Activated CD8-positive, alpha-beta memory T cell treated with anti-CD3 and anti-CD28 coated beads for 36 hours (primary cell): Measurements from ENCODE around the gene CATSPER1. TPM values are rescaled to one million over a fixed set of nuclear protein-coding genes. Genes with fewer than 3 reads are reported as not detected.

Experiments
- CTCF ChIA-PET: fragments of 350-600 bp; sonication (Branson Sonifier 250); formaldehyde crosslinking; loops from one replicate; lab custom pipeline; 2021; ENCODE audit warnings: antibody characterized with exemption; lab: Charles Lee
- POLR2A ChIA-PET: fragments of 350-600 bp; sonication (Branson Sonifier 250); formaldehyde crosslinking; loops from one replicate; lab custom pipeline; 2021; ENCODE audit warnings: antibody characterized with exemption; lab: Charles Lee
- total RNA-seq, 2 experiments: library from RNA; stranded (reverse); gene quantifications; one replicate each; pipeline ENCODE4 v1.2.3, GENCODE V29; 2021

CATSPER1 gene
- total RNA-seq: not detected

GRCh38 chr11:66026017-66026529 lies at the start of gene CATSPER1:
TSS of gene CATSPER1 (minus strand) at chr11:66026479. CDS start at chr11:66026379, 100 bp downstream.
- POLR2A ChIA-PET: no interaction called here

GRCh38 chr11:66075273-66075672 lies 49.0 kb upstream of the CATSPER1 start:
- POLR2A ChIA-PET: no interaction called here
- CTCF ChIA-PET: interaction anchor here (0.6 to 1.9 kb wide), 3 partner anchors 61 to 150 kb away, joined by 3 to 6 read pairs (median 4); no protein-coding TSS in a partner anchor

More at GRCh38 chr11:66026017-66026529, at the start of gene CATSPER1:
- CTCF ChIA-PET: interaction anchor here (0.6 to 1.2 kb wide), 3 partner anchors 17 to 36 kb away, joined by 3 to 4 read pairs (median 4); no protein-coding TSS in a partner anchor

GRCh38 chr11:66073669-66074068 lies 47.4 kb upstream of the CATSPER1 start:
- CTCF ChIA-PET: interaction anchor here (1.6 to 1.7 kb wide), 2 partner anchors 10 to 152 kb away, joined by 3 read pairs; no protein-coding TSS in a partner anchor
- POLR2A ChIA-PET: interaction anchor here (1.3 kb wide), 1 partner anchor 59 kb away, joined by 3 read pairs; no protein-coding TSS in a partner anchor

- ChIA-PET POLR2A (no interaction called here), CTCF (interaction anchor here (1.8 kb wide), 1 partner anchor 42 kb away, joined by 5 read pairs; no protein-coding TSS in a partner anchor)
These were observed 46.2 kb upstream of the CATSPER1 start for GRCh38 chr11:66072518-66072917.

DNA sequence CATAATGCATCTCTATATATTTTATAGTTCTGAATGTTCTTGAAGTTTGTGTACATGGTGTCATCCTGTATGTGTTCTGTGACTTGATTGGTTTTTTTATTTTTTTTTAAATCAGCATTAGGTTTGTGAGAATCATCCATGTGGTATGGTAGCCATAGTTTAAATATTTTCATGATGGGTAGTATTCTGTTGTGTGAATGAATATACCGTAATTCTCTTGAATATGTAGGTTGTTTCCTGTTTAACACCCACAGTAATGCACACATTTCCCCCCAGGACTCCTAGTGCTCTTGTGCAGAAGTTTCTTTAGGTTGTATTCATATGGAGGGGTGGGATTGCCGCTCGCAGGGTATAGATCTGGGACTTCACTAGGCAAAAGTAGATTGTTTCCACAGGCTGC lies 45.8 kb upstream of the CATSPER1 start:
- ChIA-PET CTCF (interaction anchor here (0.6 to 1.8 kb wide), 3 partner anchors 9 to 140 kb away, joined by 3 to 7 read pairs (median 5); no protein-coding TSS in a partner anchor), POLR2A (interaction anchor here (1.9 kb wide), 1 partner anchor 64 kb away, joined by 6 read pairs; no protein-coding TSS in a partner anchor)

DNA sequence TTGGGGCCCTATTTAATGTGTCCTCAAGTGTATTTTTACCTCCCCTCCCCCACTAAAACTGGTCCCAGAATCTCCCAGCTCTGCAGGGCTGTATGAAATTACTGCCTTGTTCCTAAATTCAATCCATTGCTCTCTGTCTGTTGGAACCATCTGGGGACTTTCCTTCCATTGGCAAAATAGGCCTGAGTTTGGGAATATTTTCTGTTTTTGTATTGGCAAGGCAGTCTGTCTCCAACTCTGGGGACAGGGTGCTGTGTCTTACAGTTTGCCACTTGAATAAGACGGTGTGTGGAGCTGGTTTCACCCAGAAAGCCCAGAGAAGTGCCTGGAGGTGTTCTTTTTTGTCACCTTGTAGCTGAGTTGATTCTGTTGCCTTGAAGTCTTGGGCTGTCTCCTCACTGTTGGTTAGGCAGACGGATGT lies 45.1 kb upstream of the CATSPER1 start:
- ChIA-PET CTCF (interaction anchor here (0.6 to 1.8 kb wide), 5 partner anchors 10 to 141 kb away, joined by 3 to 7 read pairs (median 5); no protein-coding TSS in a partner anchor), POLR2A (interaction anchor here (0.7 to 1.9 kb wide), 4 partner anchors 10 to 64 kb away, joined by 3 to 6 read pairs (median 5); no protein-coding TSS in a partner anchor)

DNA sequence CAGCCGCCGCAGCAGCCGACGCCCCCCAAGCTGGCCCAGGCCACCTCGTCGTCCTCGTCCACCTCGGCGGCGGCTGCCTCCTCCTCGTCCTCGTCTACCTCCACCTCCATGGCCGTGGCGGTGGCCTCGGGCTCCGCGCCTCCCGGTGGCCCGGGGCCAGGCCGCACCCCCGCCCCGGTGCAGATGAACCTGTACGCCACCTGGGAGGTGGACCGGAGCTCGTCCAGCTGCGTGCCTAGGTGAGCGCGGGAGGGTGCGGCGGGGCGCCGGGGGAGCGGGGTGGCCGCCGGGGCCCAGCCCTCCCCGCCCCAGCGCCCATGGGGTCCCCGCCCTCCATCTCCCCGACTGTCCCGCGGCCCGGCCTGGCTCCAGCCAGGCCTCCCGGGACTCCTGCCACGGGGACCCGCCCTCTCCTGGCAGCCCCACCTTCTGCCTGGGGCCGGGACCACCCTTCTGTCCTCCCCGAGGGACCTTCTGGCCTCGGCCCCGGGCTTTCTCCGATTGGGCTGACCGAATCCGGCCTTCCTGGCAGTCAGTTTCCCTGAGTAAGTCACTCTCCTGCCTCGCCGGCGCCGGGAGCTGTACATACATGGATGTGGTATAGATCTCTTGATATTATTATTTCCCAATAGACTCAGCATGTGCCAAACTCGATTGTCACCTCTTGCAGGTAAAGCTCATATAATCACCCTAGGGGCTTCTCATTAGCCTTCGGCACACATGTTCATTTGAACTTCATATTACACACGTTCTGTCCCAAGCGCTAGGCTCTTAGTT lies 44.5 kb upstream of the CATSPER1 start:
- ChIA-PET POLR2A (interaction anchor here (0.7 to 4.3 kb wide), 5 partner anchors 10 to 65 kb away, joined by 3 to 14 read pairs (median 6); partner anchors contain the start of gene SF3B2), CTCF (interaction anchor here (0.6 to 3.4 kb wide), 7 partner anchors 10 to 64 kb away, joined by 3 to 40 read pairs (median 5); partner anchors contain the start of gene SF3B2)

- ChIA-PET CTCF (interaction anchor here (0.6 to 4.2 kb wide), 9 partner anchors 10 to 65 kb away, joined by 3 to 40 read pairs (median 12); partner anchors contain the start of gene SF3B2), POLR2A (interaction anchor here (0.6 to 4.3 kb wide), 4 partner anchors 17 to 359 kb away, joined by 3 to 14 read pairs (median 5); partner anchors contain the start of gene SF3B2)
These were observed 43.7 kb upstream of the CATSPER1 start, which contains the start of gene PACS1 for GRCh38 chr11:66069715-66070603. TSS of gene PACS1 (plus strand) at chr11:66070272. CDS start at chr11:66070487, 215 bp downstream.

GRCh38 chr11:66068923-66069714 lies 42.8 kb upstream of the CATSPER1 start:
- CTCF ChIA-PET: interaction anchor here (0.5 to 4.2 kb wide), 21 partner anchors 10 to 276 kb away, joined by 3 to 40 read pairs (median 4); partner anchors contain the start of genes BANF1, CST6, EIF1AD and SF3B2
- POLR2A ChIA-PET: interaction anchor here (0.6 to 4.3 kb wide), 2 partner anchors 17 to 358 kb away, joined by 3 to 14 read pairs; partner anchors contain the start of gene SF3B2

DNA sequence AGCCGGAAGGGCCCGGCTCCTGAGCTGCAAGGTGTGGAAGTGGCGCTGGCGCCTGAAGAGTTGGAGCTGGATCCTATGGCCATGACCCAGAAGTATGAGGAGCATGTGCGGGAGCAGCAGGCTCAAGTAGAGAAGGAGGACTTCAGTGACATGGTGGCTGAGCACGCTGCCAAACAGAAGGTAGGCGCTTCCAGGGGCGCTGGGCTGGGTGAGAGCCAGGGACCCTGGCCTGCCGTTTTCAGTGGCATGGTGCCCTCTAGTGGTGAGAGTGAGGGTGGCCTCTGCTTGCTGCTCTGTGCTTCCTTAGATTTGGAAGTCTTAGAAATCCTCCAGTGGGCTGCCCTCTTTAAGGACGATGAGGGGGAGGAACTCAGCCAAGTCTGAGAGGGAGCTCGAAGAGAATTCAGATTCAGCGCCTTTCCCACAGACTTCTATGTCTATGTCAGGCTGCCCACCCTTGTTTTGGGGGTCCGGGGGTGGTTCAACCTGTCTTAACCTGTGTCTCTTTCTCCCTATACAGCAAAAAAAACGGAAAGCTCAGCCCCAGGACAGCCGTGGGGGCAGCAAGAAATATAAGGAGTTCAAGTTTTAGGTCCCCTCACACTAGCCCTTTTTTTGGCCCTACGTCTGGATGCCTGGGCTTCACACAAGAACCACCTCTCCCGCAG lies 42.0 kb upstream of the CATSPER1 start:
- POLR2A ChIA-PET: interaction anchor here (0.5 to 4.3 kb wide), 4 partner anchors 8 to 1893 kb away, joined by 3 to 14 read pairs (median 4); partner anchors contain the start of gene SF3B2
- CTCF ChIA-PET: interaction anchor here (0.5 to 4.2 kb wide), 25 partner anchors 9 to 277 kb away, joined by 3 to 40 read pairs (median 4); partner anchors contain the start of genes BANF1, CCDC85B, CST6 and EIF1AD

GRCh38 chr11:66067640-66068039 lies 41.4 kb upstream of the CATSPER1 start:
- POLR2A ChIA-PET: interaction anchor here (0.5 to 4.3 kb wide), 4 partner anchors 9 to 1892 kb away, joined by 3 to 14 read pairs (median 4); partner anchors contain the start of gene SF3B2
- CTCF ChIA-PET: interaction anchor here (0.8 to 4.2 kb wide), 15 partner anchors 9 to 278 kb away, joined by 3 to 40 read pairs (median 6); partner anchors contain the start of genes CCDC85B and SF3B2

DNA sequence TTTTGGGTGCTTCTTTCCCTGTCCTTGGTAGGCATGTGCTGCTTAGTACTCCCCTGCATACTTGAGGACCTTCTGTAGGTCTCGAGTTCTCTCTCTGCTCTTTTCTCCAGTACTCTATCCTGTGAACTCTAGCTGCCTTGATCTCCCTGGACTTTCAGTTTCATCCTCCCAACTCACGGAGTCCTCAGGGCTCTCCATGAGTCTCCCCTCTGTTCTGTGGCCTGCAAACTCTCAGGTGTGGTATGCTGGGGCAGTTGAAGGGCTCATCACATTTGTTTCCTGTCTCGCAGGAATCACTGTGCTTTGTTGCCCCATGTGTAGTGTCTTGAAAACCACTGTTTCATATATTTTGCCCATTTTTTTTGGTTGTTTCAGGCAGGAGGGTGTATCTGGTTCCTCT lies 40.5 kb upstream of the CATSPER1 start:
- CTCF ChIA-PET: interaction anchor here (0.6 to 4.2 kb wide), 3 partner anchors 10 to 176 kb away, joined by 3 to 33 read pairs (median 4); partner anchors contain the start of gene CCDC85B
- POLR2A ChIA-PET: interaction anchor here (1.5 to 4.3 kb wide), 2 partner anchors 10 to 14 kb away, joined by 3 to 14 read pairs; partner anchors contain the start of gene SF3B2

GRCh38 chr11:66064571-66064970 lies 38.3 kb upstream of the CATSPER1 start:
- ChIA-PET CTCF (interaction anchor here (1.2 kb wide), 1 partner anchor 19 kb away, joined by 4 read pairs; no protein-coding TSS in a partner anchor), POLR2A (no interaction called here)

DNA sequence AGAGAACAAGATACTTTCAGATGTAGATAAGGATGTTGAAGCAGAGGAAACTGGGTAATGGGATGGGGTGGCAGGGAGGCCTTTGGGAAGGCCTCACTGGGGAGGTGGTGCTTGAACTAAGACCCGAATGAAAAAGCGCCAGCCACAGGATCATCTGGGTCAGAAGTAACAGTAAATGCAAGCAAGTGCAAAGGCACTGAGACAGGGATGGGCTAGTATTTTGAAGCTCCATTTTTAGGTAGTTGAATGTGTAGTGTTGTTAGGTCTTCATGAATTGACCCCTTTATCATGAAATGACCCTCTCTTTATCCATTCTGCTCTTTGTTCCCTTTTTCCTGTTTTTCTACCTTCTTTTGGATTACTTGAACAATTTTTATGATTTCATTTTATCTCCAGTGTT lies 37.6 kb upstream of the CATSPER1 start:
- POLR2A ChIA-PET: no interaction called here
- CTCF ChIA-PET: interaction anchor here (1.1 to 1.2 kb wide), 2 partner anchors 19 to 69 kb away, joined by 3 to 4 read pairs; no protein-coding TSS in a partner anchor

GRCh38 chr11:66062408-66062807 lies 36.1 kb upstream of the CATSPER1 start:
- CTCF ChIA-PET: interaction anchor here (1.2 to 1.7 kb wide), 3 partner anchors 9 to 40 kb away, joined by 4 to 6 read pairs (median 6); partner anchors contain the start of gene SF3B2
- POLR2A ChIA-PET: no interaction called here

DNA sequence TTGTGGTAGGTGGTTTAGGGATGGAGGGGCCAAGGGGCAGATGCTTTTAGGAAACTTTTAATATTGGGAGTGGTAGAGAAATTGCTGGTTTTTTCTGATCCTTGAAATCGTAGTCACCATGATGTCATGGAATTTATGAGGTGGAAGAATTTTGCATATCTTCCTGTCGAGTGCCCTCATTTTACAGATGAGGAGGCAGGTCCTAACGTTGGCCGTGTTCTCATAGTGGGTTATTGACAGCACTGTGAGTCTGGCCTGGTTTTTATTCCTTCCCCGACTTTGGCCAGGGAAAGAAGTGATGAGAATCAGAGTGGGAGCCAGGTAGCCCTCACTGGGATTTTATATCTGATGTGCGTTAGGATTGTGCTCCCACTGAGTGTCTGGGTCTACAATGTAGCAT lies 35.0 kb upstream of the CATSPER1 start:
- POLR2A ChIA-PET: no interaction called here
- CTCF ChIA-PET: no interaction called here
